Measurements from ENCODE around the gene DYSF.

The DYSF gene

DNA sequence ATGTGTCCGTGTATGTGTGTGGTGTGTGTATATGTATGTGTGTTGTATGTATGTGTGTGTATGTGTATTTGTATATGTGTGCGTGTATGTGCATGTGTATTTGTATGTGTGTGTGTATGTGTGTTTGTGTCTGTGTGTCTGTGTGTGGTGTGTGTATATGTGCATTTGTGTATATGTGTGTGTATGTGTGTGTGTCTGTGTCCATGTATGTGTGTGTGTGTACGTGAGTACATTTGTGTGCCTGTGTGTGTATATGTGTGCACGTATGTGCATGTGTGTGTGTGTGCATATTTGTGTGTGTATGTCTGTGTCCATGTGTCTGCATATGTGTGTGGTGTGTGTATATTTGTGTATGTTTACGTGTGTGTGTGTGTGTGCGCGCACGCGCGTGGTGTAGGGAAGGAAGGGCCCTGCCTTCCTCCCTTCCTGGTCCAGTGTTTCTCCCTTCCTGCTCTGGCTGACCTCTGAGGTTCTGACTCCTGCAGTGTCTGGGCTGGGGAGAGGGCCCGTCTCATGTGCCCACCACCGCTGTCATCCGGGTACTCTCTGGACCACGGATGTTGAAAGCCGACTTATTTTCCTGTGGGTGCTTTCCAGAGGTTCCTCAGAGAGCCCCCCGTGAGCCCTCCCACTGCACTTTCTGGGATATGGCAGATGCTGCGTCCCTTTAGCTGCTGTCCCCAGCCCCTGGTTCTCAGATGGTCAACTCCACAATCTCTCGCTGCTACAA, 209.5 kb downstream of the DYSF start:
- no peak for DNase-seq

DNA sequence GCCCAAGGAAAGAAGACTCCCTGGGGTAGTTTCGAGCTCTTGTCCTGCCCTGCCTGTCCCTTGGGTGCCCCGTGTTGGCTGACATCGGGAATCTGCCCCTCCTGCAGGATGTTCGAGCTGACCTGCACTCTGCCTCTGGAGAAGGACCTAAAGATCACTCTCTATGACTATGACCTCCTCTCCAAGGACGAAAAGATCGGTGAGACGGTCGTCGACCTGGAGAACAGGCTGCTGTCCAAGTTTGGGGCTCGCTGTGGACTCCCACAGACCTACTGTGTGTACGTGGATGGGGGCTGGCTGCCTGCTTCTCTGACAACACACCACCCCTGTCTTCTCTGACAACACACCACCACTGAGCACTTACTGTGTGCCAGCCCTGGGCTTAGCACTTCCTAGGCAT, 210.8 kb downstream of the DYSF start:
- no peak for DNase-seq

GRCh38 chr2:71665168-71666093, 212.1 kb downstream of the DYSF start:
- no peak for DNase-seq

DNA sequence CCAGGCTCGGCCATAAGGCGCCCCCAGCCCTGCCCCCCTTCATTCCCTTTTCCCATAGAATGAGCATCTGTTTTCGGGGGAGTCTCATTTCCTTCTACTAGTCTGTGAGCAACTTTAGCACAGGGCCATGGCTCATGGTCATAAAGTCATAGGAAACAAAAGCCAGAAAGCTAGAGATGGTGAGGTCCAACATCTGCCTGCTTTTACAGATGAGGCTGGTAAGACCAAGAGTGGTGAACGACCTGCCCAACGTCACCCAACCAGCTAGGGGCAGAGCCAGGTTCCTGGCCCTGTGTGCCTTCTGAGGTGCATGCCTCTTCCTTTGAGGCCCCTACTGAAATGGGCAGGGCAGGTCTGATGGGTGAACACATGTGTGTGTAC, 212.7 kb downstream of the DYSF start:
- no peak for DNase-seq

DNA sequence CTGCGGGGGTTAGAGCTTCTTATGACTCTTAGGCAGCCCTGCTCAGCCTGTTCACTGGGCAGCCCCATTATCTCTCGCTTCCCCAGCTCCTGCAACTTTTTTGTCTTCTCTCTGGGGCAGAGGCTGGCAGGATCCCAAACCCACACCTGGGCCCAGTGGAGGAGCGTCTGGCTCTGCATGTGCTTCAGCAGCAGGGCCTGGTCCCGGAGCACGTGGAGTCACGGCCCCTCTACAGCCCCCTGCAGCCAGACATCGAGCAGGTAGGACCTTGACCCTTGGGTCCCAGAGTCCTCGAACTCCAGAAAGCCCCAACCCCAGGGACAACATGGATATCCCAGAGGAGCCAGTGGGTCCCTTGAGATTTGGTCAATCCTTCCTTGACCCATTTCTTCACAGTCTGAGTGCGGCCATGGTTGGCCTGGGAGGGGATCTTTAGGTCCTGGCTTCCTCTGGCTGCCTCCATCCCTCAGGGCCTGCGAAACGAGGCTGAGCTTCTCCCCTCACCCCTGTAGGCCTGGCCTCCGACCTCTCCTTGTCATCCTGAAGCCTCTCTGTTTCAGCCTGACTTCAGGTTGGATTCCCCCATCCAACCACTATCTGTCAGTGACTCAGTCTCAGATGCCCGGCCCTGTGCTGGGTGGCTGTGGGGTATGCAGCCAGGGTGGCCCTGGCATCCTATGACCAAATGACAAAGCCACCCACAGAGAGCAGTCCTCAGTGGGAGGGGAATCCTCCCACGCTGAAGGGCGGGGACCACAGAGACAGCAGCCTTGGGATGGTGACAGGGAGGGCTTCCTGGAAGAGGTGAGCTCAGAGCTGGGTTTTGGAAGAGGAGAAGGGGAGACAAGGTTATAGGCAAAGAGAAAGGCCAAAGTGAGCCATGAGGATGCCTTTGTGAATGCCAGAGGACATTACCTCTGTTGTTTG, 214.2 kb downstream of the DYSF start:
- no peak for DNase-seq

GRCh38 chr2:71668326-71669057, 215.1 kb downstream of the DYSF start:
- no peak for DNase-seq

GRCh38 chr2:71669058-71669456, 215.7 kb downstream of the DYSF start:
- no peak for DNase-seq

DNA sequence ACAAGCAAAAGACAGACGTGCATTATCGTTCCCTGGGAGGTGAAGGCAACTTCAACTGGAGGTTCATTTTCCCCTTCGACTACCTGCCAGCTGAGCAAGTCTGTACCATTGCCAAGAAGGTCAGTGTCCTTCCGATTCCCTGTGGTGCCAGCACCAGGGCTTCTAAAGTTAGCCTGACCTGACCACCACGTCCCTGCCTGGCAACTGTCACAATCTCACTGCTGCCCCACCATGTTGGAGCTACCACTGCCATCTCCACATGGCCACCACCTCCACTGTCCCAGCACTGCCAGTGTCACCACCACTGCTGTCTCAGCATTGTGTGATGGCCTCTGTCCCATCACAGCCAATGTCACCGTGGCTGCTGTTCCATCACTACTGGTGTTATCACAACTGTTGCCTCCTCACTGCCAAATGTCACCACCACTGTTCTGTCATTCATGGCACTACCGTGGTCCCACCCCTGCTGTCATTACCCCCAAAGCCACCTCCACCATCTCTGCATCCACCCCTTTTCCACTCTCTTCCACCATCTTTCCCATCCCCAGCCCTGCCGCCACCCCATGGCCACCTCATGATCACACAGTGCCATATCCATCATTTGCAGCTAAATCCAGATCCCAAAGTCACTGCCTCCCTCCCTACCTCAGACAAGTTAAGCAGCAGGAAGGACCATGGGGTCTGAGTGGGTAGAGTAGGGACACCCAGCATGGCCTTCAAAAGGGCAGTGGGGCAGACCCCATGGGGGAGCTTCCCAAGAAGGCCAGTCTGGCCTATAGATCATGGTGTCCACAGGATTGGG, 216.5 kb downstream of the DYSF start:
- DNase-seq: no peak

DNA sequence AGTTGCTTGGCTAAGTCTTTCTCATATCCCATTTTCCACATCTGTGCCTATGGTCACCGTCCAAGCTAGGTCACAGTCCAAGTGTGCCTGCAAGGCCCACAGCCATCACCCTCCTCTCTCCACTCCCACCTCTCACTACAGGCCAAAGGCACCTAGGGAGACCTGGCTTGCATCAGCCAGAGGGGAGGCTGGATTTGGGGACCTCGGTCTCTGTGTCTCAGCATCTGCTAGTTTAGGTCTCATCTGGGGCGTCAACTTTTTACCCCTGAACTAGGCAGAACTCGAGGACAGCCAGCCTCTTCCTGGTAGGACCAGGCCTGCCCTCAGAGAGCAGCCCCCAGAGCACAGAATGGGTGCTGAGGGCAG, 217.1 kb downstream of the DYSF start:
- no peak for DNase-seq

DNA sequence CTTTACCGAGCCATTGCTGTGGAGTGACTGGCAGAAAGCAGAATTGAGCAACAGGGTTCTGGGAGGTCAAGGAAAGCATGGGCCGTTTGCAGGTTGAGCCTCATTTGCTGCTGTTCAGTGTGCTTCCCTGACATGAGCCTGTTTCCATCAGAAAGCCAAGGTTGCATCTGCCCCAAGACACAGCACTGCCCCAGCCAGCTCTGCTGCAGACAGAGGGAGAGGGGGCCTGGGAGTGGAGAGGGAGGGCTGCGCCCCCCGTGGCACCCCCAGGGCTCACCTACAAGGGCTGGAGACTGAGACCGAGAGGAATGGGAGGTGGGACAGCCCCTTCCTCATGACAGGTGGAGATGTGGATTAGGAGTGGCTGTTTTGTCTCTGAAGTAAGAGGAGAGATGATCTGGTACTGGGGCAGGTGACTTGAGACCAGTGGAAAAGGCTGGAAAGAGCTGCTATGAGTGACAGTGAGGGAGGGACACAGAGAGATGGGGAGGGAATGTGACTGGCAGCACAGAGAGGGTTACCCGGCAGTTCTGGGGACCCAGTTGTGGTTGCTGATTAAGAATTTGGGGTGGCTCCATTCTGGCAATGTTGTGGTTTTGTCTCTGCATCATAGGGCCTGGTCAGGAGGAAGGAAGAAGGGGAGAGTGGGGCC, 218.0 kb downstream of the DYSF start:
- no peak for DNase-seq

DNA sequence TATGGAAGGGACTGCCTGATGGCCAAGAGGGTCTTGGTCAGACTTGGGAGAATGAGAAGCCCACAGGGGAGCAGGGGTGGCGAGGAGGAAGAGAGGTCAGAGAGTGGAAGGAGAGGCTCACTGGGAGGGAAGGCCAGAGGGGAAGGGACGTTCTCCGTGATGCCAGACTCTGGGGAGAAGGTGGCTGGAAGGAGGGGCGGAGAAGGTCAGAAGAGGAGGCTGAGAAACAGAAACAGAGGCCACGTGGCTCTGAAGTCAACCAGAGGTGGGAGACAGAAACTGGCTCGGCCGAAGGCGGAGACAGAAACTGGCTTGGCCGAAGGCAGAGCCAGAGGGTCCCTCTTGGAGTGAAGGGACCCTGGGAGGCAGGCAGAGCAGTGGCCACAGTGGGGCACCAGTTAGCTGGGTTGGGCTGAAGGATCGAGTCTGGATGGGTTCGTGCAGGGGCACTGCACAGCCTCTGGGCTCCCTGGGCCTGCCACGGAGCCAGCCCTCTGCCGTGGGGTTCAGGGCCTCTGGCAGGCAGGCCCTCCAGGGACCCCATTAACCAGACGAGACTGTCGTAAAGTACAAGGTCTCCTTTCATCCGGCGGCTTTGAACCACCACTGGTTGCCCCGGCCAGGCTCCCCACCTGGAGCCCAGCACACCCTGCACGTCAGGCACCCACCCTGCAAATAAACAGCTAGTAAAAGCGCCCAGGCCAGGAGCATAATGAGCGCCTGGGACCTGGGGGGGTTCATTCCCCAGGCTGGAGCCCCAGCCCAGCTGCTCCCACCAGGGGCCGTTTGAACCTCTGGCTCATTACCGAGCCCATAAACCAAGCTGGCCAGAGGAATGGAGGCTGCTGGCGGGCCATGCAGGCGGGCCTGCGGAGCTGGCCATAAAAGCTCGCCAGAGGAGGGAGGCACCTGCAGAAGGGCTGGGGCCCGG, 218.8 kb downstream of the DYSF start:
- DNase-seq: no peak

- no peak for DNase-seq
Observed at GRCh38 chr2:71672826-71673795, 219.8 kb downstream of the DYSF start.

- no peak for DNase-seq
Observed at GRCh38 chr2:71674158-71674851, 220.9 kb downstream of the DYSF start.

GRCh38 chr2:71675296-71675695, 221.9 kb downstream of the DYSF start:
- DNase-seq: no peak

GRCh38 chr2:71678874-71679273, 225.5 kb downstream of the DYSF start:
- DNase-seq: no peak

DNA sequence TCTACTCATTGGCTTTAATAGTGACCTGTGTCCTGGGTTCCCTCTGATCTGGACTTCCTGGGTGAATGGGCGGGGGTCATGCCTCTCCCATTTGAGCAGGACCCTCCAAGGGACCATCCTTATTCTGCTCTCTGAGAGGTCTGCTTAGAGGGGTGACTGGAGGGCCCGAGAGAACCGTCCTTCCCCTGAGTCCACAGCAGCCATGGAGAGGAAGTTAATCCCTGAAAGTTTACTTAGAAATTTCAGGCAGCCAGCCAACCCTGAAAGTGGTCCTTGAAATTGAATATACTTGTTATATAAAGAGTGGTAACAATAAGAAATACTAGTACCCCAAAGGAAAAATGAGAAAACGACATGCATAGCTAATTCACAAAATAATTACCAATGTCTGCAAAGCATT, 226.1 kb downstream of the DYSF start:
- DNase-seq: peak; percentile 47

- no peak for DNase-seq
Observed at GRCh38 chr2:71680925-71681324, 227.6 kb downstream of the DYSF start.

DNA sequence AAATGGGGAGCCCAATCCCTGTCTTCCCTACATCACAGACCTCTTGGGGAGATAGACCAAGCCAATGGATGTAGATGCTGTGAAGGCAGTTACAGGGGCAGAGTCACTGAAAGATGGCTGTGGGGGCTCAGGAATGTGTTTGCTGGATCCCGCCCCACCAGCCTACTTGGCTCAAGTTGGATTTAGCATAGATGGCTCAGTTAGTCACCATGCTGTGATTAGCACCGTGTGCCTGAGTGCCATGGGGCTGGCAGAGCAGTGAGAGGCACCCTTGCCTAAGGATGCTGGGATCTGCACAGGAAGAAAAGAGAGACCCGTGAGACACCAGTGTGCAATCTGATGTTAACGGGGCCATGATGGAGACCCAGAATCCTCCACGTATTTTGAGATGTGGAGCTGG, 228.3 kb downstream of the DYSF start:
- no peak for DNase-seq

All from eye (tissue), 1 donor.